CD4-positive, alpha-beta T cell (primary cell): Measurements from ENCODE around the gene SUPT5H. TPM values are rescaled to one million over a fixed set of nuclear protein-coding genes. Genes with fewer than 3 reads are reported as not detected.

Experiments used
- ATAC-seq: fragments of 200-7000 bp; cut with Tn5 transposase; one replicate; pipeline ENCODE4 v1.10.0; 2022; ENCODE audit warnings: mild to moderate bottlenecking; ENCODE audit not compliant: poor library complexity
- CTCF ChIA-PET: fragments of 350-600 bp; sonication (Branson Sonifier 250); formaldehyde crosslinking; loops from one replicate; lab custom pipeline; 2021; ENCODE audit warnings: antibody characterized with exemption, inconsistent platforms; lab: Charles Lee
- POLR2A ChIA-PET: fragments of 350-600 bp; sonication (Branson Sonifier 250); formaldehyde crosslinking; loops from one replicate; lab custom pipeline; 2021; ENCODE audit warnings: antibody characterized with exemption, inconsistent platforms; lab: Charles Lee
- DNase-seq, 14 experiments: peaks; one replicate each; pipeline ENCODE4 v3.0.0-alpha.2; 2013 to 2020; ENCODE audit warnings: mixed read lengths in 2 of 14
- H3K27ac ChIP-seq, 2 donors: one replicate each; pipeline versions ENCODE4 v1.5.1 to v1.7.0; 2013; ENCODE audit warnings: low read length in 2 of 2, low read depth in 1 of 2, mild to moderate bottlenecking in 1 of 2
- H3K27me3 ChIP-seq, 2 experiments: 1 replicate in 1 of 2; 2 replicates in 1 of 2; pipeline versions ENCODE4 v1.6.1 to v1.7.0; 2013; ENCODE audit warnings: low read length in 2 of 2, control low read depth in 1 of 2, mild to moderate bottlenecking in 1 of 2, moderate library complexity in 1 of 2; ENCODE audit not compliant: insufficient read depth in 2 of 2, control insufficient read depth in 1 of 2
- H3K36me3 ChIP-seq: one replicate; pipeline ENCODE4 v1.6.1; 2013; ENCODE audit warnings: low read length, control low read depth; ENCODE audit not compliant: insufficient read depth
- H3K4me1 ChIP-seq: one replicate; pipeline ENCODE4 v1.6.1; 2013; ENCODE audit warnings: low read length, control low read depth; ENCODE audit not compliant: insufficient read depth
- H3K4me3 ChIP-seq: one replicate; pipeline ENCODE4 v1.5.1; 2013; ENCODE audit warnings: mild to moderate bottlenecking, low read length, moderate library complexity
- H3K9me3 ChIP-seq, 2 experiments: 1 replicate in 1 of 2; 2 replicates in 1 of 2; pipeline versions ENCODE4 v1.6.1 to v1.7.0; 2013; ENCODE audit warnings: low read length in 2 of 2, mild to moderate bottlenecking in 2 of 2, control low read depth in 1 of 2, moderate library complexity in 1 of 2; ENCODE audit not compliant: control insufficient read depth in 1 of 2, insufficient read depth in 1 of 2
- H3K27ac Mint-ChIP-seq: one replicate; pipeline ENCODE4 v1.8.0; 2020; ENCODE audit warnings: mixed read lengths
- H3K27me3 Mint-ChIP-seq: one replicate; pipeline ENCODE4 v1.8.0; 2021; ENCODE audit warnings: mixed read lengths
- H3K36me3 Mint-ChIP-seq: one replicate; pipeline ENCODE4 v1.8.0; 2021; ENCODE audit warnings: low read depth, mixed read lengths
- H3K4me1 Mint-ChIP-seq: one replicate; pipeline ENCODE4 v1.8.0; 2021; ENCODE audit warnings: low read depth, mixed read lengths
- H3K4me3 Mint-ChIP-seq: one replicate; pipeline ENCODE4 v1.8.0; 2020; ENCODE audit warnings: mild to moderate bottlenecking, mixed read lengths
- H3K9me3 Mint-ChIP-seq: one replicate; pipeline ENCODE4 v1.8.0; 2020; ENCODE audit warnings: mixed read lengths
- intact Hi-C, 2 experiments: fragments of 100-400 bp; cut with DNase I in 1 of 2; cut with micrococcal nuclease in 1 of 2; formaldehyde crosslinking; loops; one replicate each; pipeline versions ENCODE4 v1.15.1 to v1.9.0; 2023 to 2025; cut with DNase I, micrococcal nuclease
- total RNA-seq, 174 experiments: library from RNA in 2 of 174; stranded (reverse) in 2 of 174; gene quantifications; one replicate each; pipeline ENCODE4 v1.2.3 and lab custom pipeline; 2021 to 2026
- TF ChIP-seq, protein P1 (sequence below): fragments of 200-600 bp; IDR thresholded peaks from one replicate; pipeline ENCODE4 v1.8.0; 2022; ENCODE audit warnings: antibody characterized with exemption, mild to moderate bottlenecking

The SUPT5H gene
- total RNA-seq, 2 experiments from 2014 or later = 322 to 333 TPM

GRCh38 chr19:39463403-39463802 is 18.0 kb downstream of the SUPT5H start:
- no peaks in the 10 kb centered on the region for H3K9me3 ChIP-seq
- TF ChIP-seq, protein P1, sequence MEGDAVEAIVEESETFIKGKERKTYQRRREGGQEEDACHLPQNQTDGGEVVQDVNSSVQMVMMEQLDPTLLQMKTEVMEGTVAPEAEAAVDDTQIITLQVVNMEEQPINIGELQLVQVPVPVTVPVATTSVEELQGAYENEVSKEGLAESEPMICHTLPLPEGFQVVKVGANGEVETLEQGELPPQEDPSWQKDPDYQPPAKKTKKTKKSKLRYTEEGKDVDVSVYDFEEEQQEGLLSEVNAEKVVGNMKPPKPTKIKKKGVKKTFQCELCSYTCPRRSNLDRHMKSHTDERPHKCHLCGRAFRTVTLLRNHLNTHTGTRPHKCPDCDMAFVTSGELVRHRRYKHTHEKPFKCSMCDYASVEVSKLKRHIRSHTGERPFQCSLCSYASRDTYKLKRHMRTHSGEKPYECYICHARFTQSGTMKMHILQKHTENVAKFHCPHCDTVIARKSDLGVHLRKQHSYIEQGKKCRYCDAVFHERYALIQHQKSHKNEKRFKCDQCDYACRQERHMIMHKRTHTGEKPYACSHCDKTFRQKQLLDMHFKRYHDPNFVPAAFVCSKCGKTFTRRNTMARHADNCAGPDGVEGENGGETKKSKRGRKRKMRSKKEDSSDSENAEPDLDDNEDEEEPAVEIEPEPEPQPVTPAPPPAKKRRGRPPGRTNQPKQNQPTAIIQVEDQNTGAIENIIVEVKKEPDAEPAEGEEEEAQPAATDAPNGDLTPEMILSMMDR = no peak
- DNase-seq = no peak
- H3K4me3 ChIP-seq = no peak overlapping the region
- Mint-ChIP-seq H3K27me3 (no peaks in the 10 kb centered on the region), H3K27ac (no peak overlapping the region), H3K4me3 (no peak overlapping the region), H3K9me3 (no peaks in the 10 kb centered on the region), H3K36me3 (peaks cover 90% of the 10 kb centered on the region), H3K4me1 (peaks cover 6% of the 10 kb centered on the region)
- H3K36me3 ChIP-seq = peaks cover 72% of the 10 kb centered on the region
- no peak overlapping the region for H3K27ac ChIP-seq
- no peaks in the 10 kb centered on the region for H3K27me3 ChIP-seq
- POLR2A ChIA-PET = interaction anchor here (1.0 kb wide), 1 partner anchor 23 kb away, joined by 3 read pairs; no protein-coding TSS in a partner anchor
- no peak for ATAC-seq
- intact Hi-C loops = no loop called here
- no peaks in the 10 kb centered on the region for H3K4me1 ChIP-seq
- CTCF ChIA-PET = no interaction called here

DNA sequence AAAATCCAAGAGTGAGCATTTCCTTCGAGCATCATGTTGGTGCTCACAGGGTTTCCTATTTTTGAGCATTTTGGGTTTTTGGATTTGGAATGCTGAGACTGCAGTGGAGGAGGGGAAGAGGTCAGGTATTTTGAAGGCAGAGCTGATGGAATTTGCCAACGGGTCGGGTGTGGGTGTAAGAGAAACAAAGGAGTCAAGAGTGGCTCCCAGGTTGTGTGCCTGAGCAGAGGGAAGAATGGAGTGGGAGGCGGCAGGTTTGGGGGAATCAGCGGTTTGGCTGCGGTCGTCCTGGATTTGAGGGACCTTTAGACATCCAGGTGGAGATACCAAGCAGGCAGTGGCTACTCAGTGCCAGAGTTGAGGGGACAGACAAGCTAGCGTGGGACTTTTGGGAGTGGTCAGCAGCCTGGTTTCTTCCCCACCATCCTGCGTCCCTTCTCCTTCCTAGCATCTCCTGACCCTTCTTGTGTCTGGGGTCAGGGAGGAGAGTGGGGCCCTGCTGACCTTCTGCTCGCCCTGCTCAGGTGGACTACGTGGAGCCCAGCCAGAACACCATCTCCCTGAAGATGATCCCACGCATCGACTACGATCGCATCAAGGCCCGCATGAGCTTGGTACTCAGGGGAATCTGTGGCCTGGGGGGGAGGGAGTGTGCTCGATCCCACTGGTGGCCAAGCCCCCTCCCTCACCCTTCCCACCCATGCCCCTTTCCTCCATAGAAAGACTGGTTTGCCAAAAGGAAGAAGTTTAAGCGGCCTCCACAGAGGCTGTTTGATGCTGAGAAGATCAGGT is 20.8 kb downstream of the SUPT5H start:
- POLR2A ChIA-PET = interaction anchor here (1.2 kb wide), 1 partner anchor 30 kb away, joined by 4 read pairs; the partner anchor contains the start of gene RPS16
- no peaks in the 10 kb centered on the region for H3K9me3 ChIP-seq
- no peak overlapping the region for H3K27ac ChIP-seq
- no peaks in the 10 kb centered on the region for H3K27me3 ChIP-seq
- Mint-ChIP-seq H3K4me3 (no peak overlapping the region), H3K36me3 (peaks cover 88% of the 10 kb centered on the region), H3K27ac (no peak overlapping the region), H3K4me1 (no peaks in the 10 kb centered on the region), H3K9me3 (no peaks in the 10 kb centered on the region), H3K27me3 (no peaks in the 10 kb centered on the region)
- CTCF ChIA-PET = no interaction called here
- intact Hi-C loops = no loop called here
- TF ChIP-seq, protein P1 = no peak
- no peak for ATAC-seq
- no peaks in the 10 kb centered on the region for H3K4me1 ChIP-seq
- H3K4me3 ChIP-seq = no peak overlapping the region
- H3K36me3 ChIP-seq = peaks cover 74% of the 10 kb centered on the region
- DNase-seq = no peak

DNA sequence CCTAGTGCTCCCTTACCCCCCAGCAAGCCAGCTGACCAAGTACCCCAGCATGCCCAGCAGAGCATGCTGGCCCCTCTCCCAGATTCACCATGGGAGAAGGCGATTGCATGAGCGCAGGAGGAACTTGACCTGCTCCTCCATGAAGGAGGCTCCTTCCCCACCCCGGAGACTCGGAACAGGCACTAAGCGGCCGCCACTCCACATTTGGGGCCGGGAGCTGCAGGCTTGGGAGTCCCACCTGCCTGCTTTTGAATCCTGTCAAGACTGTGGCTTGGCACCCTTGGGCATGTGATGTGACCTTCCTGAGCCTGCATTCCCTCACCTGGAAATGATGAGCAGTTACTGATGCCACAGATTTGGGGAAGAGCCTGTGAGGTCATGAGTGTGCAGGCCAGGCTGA is 22.6 kb downstream of the SUPT5H start:
- Histone ChIP-seq H3K4me3 (no peak overlapping the region), H3K4me1 (no peaks in the 10 kb centered on the region), H3K9me3 (no peaks in the 10 kb centered on the region), H3K36me3 (peaks cover 90% of the 10 kb centered on the region), H3K27ac (no peak overlapping the region), H3K27me3 (no peaks in the 10 kb centered on the region)
- no peaks in the 10 kb centered on the region for H3K27me3 Mint-ChIP-seq
- H3K4me1 Mint-ChIP-seq = no peaks in the 10 kb centered on the region
- peaks cover 90% of the 10 kb centered on the region for H3K36me3 Mint-ChIP-seq
- no peaks in the 10 kb centered on the region for H3K9me3 Mint-ChIP-seq
- no peak overlapping the region for H3K27ac Mint-ChIP-seq
- no peak for ATAC-seq
- intact Hi-C loops = no loop called here
- ChIA-PET POLR2A (no interaction called here), CTCF (no interaction called here)
- DNase-seq = no peak
- H3K4me3 Mint-ChIP-seq = no peak overlapping the region
- TF ChIP-seq, protein P1 = no peak
